DMS 273 treated with DMSO at 0.1 percent for 48 hours (cell line): Measurements from ENCODE around the gene GPRIN3.

Experiments
- DNase-seq: peaks from one replicate; lab custom pipeline; 2025; lab: John Stamatoyannopoulos, UW

Gene GPRIN3

DNA sequence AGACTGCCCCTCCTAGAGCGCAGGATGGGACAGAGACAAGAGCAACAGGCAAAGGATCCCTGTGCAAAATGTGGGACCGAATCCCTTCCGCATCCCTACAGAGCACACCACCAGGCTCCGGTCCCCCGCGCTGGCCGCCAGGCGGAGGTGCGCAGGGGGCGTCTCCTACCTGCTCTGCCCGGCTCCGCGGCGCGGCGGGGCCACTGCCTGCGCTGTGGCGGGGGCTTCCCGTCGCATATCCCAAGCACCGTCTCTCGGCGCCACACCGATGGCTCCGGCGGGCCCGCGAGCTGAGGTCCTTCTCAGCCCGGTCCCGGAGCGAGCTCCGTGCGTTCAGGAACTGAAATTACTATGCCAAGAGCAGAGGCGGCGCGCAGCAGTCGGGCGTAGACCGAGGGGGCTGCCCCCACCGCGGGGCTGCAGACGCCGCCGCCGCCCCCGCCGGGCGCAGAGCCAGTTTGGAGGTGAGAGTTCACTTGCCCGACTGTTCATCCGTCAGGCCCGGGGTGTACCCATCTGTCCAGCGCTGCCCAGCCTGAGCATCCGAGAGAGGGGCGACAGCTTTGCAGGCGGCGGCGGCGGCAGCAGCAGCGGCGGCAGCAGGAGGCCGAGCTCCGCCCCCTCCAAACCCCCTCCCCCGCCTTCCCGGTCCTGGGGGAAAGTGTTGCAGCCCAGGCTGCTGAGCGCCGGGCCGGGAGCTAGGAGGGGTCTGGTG is at the start of gene GPRIN3:
Gene GPRIN3, minus strand, starts transcription at position 355 of the 715 bp plus-strand sequence. CDS start 57,690 bp downstream, outside the sequence.
- peak; percentile 91 for DNase-seq

DNA sequence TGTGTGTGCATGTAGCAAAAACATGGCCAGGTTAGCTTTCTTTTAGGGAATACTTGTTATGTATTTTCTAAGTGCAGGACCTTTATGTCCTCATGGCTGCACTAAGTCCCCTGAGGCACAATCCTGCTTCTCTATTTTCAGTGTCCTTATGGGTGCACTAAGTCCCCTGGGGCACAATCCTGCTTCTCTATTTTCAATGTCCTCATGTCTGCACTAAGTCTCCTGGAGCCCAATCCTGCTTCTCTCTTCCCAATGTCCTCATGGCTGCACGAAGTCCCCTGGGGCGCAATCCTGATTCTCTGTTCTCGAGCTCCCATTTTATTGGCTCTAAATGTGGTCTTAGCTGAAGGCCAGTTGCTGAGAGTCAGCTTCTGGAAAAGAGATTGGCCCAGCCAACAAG is 49.7 kb upstream of the GPRIN3 start:
- DNase-seq = no peak

DNA sequence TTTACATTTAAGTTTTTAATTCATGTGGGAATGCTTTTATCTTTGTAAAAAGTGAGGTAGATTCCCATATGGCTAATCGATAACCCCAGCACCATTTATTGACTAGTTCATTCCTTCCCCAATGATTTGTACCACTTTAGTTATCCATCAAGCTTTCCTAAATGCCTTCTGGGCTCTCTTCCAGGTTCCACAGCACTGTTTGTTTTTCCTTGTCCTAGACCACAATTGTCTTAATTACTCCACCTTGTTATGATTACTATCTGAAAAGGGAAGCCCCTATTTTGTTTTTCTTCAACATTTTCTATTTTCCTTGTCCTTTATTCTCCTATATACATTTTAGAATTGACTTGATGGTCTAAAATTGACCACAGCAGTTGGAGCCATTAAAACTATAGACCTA is 48.5 kb upstream of the GPRIN3 start:
- DNase-seq = no peak

DNA sequence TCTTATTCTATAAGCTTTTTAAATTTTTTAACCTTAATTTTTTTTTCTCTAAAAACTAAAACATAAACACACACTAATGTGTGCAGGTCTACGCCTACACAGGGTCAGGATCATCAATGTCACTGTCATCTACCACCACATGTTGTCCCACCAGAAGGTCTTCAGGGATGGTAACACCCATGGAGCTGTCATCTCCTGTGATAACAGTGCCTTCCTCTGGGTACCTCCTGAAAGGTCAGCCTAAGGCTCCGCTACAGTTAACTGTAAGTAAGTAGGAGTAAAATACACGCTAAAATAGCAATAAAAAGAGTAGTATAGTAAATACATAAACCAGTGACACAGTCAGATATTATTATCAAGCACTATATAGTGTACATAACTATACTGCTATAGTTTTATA is 45.9 kb upstream of the GPRIN3 start:
- DNase-seq = no peak

DNA sequence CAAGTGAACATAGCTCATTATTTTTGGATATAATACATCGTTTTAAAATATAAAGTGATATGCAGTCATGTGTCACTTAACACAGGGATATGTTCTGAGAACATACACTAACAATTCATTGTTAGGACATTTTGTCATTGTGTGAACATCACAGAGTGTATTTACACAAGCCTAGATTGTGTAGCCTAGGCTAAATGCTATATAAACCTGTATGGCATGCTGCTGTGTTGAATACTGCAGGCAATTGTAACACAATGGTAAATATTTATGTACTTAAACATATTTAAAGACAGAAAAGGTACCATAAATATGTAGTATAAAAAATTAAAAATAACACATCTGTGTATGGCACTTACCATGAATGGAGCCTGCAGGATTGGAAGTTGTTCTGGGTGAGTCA is 44.9 kb upstream of the GPRIN3 start:
- DNase-seq = no peak

DNA sequence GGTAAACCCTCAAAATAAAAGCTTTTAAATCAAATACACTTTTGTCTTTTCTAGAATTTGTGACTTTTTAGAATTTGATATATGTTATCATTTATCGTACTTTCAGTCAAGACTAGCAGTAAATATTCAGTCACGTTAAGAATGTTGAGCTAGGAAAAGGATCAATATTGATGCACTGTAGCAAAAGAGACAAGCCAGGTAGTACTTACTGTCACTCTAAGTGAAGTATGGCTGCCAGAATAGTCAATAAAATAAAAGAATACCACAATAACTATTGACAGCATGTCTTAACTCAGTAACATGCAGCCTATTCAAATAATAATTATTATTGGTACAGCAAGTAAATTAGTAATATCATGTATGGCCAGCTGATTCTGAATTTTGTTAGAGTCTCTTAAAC is 43.6 kb upstream of the GPRIN3 start:
- DNase-seq = no peak

DNA sequence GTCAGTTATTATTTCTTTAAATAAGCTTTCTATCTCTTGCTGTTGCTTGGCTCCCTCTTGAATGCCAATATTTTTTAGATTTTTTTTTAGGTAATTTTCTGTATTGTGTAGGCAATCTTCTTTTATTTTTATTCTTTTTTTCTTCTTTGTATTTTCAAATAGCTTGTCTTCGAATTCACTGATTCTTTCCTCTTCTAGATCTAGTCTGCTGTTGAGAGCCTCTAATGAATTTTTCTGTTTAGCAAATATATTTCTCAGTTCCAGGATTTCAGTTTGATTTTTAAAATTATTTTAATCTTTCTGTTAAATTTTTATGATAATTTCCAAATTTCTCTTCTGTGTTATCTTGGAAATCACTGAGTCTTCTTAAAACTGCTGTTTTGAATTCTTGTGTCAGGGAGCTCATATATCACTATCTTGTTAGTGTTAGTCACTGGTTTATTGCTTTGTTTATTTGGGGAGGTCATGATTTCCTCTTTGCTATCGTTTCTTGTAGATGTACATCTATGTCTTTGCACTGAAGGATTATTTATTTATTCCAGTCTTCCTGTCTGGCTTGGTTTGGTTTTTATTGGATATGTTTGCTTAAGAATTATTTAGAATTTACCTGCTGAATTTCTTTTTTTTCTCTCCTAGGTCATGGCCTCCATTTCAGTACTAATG is 39.9 kb upstream of the GPRIN3 start:
- no peak for DNase-seq

DNA sequence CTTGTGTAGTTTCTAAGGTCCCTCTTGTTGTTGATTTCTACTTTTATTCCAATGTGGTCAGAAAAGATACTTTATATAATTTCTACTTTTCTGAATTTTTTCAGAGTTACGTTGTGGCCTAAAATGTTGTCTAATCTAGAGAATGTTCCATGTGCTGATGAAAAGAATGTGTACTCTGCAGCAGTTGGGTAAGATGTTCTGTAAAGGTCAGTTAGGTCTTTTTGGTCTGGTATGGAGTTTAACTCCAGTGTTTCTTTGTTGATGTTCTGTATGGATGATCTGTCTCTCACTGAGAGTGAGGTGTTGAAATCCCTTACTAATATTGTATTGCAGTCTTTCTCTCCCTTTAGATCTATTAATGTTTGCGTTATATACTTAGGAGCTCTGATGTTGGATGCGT is 37.0 kb upstream of the GPRIN3 start:
- DNase-seq = no peak

DNA sequence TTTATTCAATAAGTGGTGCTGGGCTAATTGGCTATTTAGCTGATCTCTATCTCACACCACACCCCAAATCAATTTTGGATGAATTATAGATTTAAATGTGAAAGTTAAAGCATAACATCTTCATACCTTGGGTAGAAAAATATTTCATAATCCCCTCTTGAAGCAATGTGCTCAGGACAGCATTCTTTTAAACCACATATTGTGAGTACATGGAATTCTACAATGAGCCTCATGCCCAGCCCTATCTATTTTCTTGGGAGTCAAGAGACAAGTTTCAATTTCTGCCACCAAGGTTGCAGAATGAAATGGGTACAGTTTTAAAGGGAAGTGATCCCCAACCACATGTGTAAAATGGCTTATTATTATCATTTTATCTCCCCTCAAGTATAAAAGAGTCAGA is 30.6 kb upstream of the GPRIN3 start:
- no peak for DNase-seq

DNA sequence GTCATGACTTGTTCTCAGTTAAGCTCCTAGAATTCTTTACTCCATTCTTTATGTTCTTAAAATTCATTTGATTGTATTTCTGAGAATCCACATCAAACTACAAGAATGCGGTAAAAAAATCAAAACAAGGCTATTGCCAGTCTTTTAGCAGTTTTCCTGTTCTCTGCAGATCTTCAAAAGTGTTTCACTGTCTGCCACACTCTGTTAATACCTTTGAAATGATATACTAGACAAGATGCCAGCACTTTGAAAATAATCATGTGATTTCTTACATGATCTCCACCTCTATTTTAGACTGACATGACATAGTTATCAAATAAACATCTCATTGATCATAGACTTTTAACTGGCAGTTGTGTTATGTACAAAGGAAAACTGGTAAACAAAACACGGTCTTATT is 30.1 kb upstream of the GPRIN3 start:
- DNase-seq = no peak

DNA sequence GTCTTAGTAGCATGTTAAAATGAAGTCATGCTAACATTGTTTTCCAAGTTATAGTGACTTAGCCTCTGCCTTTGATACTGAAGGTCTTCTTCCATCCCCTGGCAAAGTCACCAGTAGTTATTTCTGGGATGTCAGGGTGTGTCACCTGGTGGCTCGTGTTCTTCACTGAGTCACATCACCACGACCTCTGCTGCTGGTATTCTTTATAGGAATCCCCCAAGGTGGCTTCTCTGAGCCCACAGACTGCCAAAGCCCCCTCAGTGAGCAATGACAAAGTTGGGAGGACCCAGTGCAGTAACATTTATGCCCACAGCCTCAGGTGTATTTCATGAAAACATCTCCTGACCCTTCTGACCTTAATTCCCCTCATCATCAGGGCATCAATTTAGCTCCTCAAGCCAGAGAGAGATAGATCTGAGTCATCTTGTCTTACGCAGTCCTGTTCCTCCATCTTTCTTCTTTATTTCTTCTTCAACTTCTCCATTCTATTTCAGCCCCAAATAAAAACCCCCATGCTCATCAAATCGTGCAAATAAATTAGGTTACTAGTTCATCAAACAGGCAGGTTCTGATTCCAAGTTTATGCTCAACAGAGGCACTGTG is 29.3 kb upstream of the GPRIN3 start:
- no peak for DNase-seq

DNA sequence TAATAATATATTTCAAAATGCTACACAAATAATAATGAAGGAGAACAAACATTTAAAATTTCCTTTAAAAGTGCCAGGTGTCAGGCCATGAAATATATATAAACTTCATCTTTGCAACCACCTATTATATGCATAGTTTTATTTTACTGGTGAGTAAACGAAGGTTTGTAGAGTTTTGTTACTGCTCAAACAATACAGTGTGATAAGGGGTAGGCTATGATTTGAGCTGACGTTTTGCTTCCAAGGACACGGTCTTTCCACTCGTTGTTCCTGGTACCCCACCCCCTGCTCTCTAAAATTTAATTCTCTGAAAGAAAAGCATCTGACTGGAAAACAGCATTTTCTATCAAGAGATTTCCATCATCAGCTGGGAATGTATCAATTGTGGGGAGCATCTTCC is 27.2 kb upstream of the GPRIN3 start:
- no peak for DNase-seq

DNA sequence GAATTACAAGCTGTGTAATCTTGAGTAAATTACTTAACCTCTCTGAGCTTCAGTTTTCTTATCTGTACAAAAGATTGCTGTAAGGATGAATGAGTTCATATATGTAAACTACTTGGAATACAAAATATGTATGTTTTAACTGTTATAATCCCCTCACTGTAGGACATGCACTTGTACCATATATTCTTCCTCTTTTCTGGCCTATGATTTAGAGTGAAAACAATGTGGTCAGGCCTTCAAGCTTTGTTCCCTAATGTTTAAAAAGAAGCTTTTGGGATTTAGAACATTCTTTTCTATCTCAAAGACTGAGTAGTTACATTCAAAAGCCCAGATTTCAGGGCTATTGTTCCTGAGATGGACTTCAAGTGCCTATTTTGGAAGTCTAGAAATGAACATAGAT is 26.7 kb upstream of the GPRIN3 start:
- no peak for DNase-seq

DNA sequence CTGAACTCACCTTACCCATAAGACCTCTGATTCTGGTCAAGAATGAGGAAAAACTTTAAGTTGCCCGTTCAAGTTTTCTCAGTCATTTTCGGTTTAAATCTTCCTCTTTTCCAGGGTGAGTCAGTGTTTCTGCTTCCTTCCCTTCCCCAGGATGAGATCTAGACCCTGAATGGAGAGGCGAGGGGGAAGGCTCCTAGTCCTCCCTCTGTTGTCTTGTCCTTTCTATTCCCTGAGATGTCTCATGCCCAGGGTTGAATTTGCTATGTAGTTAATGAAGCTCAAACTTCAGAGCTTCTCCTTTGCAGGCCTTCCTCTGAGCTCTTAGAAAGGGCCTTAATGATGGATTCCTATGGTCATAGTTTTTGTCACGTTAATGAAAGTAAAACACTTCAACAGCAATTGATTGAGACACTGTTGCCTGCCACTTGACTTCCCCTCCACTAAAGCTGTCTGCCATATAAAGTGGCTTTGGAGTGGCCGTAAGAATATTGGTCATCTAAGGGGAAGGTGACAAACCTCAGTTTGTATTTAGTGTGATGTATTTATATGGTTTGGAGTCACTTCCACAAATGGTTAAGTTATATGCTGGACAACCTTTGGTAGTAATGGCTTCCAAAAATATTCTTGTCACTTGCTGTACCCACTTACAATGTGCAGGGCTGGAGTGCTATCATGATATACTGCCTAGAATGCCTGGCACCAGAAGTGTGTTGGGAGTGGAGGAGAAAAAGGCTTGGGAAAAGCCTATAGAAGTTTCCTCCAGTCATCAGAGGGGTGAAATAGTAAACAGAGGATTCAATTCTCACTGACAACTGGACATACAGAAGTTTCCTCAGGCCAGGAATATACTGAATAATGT is 24.3 kb upstream of the GPRIN3 start:
- DNase-seq = no peak

DNA sequence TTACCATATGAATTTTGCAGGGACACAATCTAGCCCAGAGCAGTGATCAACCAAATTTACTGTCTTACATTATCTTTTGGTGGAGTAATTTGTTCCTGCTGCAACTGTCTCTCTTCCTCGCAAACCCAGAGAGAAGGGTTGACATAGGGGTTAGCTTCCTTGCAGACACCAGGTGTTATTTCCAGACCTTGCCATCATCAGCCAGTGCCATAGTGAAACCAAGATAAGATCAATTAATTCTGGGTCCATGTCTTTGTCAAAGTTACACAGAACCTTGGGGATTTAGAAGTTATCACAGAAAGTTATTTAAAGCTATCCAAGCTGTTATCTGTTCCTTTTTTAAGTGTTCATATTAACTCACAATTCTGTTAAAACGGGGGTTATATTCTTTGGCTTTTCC is 23.6 kb upstream of the GPRIN3 start:
- no peak for DNase-seq

DNA sequence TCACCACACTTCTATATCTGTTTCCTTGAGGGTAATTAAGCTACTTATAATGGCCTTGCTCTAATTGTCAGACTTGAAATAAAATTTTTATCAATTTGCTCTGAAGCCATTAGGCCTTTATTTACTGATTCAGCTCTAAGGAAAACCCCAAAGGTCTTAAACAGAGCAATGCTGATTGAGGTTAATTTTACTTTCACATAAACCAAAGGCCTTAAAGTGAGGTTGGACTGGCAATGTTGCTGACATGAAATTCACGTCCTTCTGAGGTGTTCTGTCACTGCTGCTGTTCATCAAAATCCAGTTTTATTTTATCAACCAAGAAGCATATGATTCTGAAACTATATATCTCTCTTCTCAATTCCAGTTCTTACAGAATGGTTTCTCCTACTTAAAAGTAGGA is 21.7 kb upstream of the GPRIN3 start:
- DNase-seq = no peak

DNA sequence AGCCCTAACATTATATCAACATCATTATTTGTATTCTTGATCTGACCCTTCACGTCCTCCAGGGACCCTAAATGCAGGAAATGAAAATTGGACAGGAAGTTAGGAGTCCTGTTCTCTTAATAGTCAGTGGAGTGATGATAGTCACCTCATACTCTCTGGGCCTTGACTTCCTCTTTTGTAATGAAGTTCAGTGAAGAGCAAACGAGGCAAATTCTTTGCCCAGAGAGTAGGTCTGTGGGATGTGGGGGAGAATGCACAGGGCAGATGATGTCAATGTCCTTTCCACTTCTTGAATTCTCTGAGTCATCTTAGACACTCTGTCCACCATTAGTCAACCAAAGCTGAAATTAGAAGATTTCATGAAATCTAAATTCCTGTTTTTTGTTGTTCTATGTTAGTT is 17.1 kb upstream of the GPRIN3 start:
- DNase-seq = no peak

DNA sequence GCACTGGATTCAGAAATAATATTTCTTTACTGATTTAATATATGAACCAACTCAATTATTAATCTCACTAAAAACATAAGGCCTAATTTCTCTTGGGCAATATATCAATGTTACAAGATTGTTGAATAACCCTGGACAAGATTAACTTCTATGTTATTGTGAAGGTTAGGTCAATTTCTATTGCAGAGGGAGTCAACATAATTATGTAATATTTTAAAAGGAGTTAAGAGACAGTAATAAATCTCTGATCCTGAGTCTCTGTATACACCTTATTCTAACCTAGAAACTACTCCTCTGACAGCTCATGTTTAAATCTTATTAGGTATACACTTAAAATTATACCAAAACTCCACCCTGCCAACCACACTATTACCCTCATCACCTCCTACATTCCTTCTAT is 15.1 kb upstream of the GPRIN3 start:
- DNase-seq = no peak

DNA sequence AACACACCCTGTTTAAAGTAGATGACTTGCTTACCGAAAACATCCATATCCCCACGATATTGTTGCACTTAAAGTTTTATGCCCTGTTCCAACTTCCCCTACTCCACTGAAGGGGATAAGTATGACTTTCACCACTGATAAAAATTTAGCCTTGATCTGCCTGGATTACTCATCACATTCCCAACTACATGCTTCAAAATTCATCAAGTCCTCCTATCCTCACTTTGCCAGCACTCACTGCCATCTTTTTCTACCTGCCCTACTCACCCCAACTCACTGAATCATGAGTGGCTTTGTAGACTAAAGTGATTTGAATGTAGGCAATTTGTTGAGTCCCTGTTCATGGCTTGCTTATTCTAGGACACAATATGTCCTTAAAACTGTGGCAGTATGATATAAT is 12.2 kb upstream of the GPRIN3 start:
- DNase-seq = no peak

DNA sequence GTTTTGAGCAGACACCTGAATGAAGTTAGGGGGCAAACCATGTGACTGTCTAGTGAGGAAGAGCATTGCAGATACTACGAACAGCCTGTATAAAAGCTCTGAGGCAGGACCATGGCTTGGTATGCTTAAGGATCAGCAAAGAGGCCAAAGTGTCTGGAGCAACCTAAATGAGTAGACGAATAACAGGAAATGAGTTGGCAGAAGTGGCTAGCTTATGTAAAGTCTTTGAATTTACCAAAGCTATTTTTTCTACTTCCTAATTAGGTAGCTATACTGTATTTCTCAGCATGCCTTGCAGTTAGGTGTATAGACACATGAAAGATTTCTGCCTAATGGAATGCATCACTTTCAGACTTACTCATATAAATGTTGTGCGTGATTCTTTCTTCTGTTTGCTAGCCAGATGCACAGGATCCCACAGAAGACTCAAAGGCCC is 9.3 kb upstream of the GPRIN3 start:
- DNase-seq = no peak

DNA sequence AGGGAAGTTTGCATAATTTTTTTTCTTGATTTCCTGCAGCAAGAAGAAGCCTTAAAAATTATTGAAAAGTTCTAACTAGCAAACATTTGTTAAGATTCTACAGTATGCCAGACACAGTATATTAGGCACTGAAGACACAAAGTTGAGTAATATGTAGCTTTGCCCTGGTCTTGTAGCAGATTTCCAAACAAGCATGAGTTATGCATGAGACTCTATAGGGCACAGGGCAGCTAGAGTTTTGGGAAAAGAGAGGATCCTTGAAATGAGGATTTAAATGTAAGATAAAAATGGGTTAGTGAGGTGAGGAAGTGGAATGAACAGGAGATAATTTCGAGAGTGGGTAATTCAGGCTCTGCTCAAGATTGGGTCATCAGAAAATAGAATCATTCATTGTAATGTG is 8.6 kb upstream of the GPRIN3 start:
- DNase-seq = no peak

DNA sequence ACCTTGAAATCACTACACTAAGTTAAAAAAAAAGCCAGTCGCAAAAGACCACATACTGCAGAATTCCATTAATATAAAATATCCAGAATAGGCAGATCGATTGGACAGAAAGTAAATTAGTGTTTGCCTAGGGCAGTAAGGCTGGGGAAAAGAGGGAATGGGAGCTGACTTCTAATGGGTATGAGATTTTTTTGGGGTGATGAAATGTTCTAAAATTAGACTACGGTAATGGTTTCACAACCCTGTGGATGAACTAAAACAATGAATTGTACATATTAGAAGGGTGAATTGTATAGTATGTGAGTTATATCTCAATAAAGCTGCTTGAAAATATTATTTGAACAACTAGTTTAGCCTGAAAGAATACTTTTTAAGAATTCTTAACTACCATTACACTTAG is 6.7 kb upstream of the GPRIN3 start:
- no peak for DNase-seq

DNA sequence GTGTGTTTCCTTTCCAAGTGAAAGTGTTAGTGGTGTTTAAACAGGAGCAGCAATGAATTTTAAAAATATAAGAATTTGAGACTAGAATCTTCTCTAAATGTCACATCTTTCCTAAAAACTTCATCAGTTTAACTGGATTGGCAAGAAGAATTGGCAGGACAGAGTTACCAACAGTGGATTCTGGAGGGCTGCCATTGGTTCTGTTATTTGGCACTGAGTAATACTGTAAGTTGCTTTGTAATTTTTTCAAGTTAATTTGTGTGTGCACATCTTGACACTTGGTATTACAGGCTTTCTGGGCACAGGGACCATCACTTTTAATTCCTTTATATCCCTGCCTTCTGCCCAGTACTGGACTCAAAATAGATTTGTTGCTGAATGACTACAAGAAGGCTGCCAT is 4.5 kb upstream of the GPRIN3 start:
- no peak for DNase-seq
